ENCODE results near the gene FAM53A.

DNA sequence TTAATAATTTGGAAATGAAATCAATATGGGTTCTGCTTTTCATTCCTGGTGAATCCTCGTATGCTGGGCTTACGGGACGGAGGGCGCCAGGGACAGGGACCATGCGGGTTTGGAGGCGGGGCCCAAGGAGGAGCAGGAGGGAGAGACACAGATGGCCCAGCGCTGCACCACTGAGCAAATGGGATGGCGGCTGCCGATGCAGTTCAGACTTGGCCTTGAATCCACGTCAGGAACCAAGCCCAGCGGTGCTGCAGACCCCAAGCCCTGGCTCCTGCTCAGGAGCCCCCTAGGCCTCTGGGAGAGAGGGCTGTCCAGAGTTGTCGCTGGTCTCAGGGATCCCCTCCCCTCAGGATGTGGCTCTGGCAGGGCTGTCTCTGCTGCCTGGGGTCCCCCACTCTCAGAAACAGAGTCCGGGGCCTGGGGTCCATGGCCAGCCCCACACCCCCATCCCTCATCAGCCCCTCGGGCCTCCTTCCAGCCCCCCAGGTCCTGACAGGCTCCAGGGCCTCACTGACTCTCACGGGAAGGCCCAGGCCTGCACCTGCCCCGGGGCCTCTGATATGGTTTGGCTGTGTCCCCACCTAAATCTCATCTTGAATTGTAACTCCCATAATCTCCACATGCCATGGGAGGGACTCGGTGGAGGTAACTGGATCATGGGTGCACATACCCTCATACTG is 75.2 kb downstream of the FAM53A start:
- TF ChIP-seq POLR2A (IDR thresholded peaks at IDR 0.05), result no peak
- TF ChIP-seq, protein P1, sequence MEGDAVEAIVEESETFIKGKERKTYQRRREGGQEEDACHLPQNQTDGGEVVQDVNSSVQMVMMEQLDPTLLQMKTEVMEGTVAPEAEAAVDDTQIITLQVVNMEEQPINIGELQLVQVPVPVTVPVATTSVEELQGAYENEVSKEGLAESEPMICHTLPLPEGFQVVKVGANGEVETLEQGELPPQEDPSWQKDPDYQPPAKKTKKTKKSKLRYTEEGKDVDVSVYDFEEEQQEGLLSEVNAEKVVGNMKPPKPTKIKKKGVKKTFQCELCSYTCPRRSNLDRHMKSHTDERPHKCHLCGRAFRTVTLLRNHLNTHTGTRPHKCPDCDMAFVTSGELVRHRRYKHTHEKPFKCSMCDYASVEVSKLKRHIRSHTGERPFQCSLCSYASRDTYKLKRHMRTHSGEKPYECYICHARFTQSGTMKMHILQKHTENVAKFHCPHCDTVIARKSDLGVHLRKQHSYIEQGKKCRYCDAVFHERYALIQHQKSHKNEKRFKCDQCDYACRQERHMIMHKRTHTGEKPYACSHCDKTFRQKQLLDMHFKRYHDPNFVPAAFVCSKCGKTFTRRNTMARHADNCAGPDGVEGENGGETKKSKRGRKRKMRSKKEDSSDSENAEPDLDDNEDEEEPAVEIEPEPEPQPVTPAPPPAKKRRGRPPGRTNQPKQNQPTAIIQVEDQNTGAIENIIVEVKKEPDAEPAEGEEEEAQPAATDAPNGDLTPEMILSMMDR (IDR thresholded peaks at IDR 0.05), result no peak
